HG03457 (cell line): ENCODE data around the gene FRMD7.

ENCODE experiments used
- ATAC-seq: cut with Tn5 transposase; IDR thresholded peaks from one replicate; pipeline ENCODE4 v1.9.1; 2021; ENCODE audit warnings: moderate number of reproducible peaks; ENCODE audit not compliant: unreplicated experiment

Gene FRMD7

GRCh38 chrX:132040066-132040465 is 87.8 kb downstream of the FRMD7 start:
- ATAC-seq: no peak

GRCh38 chrX:132037479-132037993 is 90.3 kb downstream of the FRMD7 start:
- no peak for ATAC-seq

DNA sequence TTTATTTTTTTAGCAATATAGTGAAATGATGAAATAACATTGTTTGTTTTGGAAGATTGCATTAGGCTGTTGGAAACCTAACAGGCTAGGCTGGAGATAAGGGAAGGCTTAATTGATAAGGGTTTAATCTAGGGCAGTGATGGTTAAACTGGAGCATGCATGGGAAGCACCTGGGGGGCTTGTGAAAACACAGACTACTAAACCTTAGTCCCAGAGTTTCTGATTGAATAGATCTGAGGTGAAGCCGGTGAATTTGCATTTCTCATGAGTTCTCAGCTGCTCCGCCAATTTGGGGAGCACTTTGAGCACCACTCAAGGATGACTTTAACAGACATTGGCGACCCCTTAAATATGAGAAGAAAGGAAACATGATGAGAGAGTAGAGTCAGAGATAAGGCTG is 93.2 kb downstream of the FRMD7 start:
- no peak for ATAC-seq

DNA sequence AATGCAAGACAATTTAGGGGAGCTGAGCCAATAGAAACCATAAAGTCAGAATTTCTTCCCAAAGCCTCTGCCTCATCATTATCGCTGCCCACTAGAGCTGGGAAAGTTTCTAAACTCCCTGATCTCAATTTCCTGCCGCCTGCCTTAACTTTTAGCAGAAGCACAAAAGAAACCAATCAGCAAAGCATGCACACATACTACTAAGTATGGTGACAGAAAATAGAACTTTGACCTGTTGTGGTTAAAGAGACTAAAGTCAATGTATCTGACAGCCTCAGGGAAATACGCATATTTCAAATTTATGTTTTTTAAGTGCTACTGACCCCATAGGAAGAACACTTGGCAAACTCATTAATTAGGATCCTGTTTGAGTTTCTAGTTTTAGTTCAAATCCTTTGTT is 94.7 kb downstream of the FRMD7 start:
- peak; percentile 66 for ATAC-seq

DNA sequence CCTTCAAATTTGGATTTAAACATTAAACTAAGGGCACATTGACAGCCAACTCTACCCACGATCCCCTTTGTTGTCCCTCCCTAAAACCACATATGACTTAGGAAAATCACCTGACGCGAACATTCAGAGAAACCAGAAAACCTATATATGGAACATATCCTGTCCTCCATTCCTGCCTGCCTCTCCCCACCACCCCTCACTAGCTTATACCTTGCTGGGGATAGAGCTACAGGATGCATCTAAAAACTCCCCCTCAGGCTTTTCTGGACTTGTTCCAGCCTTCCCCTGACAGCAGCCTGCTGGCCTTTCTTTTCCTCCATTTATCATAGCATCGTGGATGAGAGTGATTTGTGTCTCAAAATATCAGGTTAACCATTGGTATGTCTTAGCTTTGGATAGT is 96.0 kb downstream of the FRMD7 start:
- no peak for ATAC-seq

DNA sequence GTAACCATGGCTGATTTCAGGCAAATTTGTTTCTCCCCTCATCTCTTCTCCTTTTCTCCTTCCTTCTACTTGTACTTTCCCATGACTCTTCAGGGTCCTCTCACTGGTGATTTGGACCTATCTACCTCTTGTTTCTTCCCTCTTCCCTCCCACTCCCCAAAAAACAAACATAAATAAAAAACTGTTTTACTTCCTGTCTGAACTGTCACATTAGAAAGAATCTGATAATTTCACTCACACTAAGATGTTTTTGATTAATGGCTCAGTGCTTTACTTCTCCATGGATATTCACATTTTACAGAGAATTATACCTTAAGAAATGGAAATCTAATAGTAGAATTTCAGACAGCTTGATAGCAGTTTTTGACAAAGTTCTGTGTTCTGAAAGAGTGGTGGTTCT is 97.6 kb downstream of the FRMD7 start:
- no peak for ATAC-seq
